Neural crest cell (in vitro differentiated cells): ENCODE results near the gene DOCK3. TPM values are rescaled to one million over a fixed set of nuclear protein-coding genes. Genes with fewer than 3 reads are reported as not detected.

ENCODE experiments used
- DNase-seq: peaks from one replicate; pipeline ENCODE4 v3.0.0; 2021; ENCODE audit warnings: low read depth, mixed read lengths, low spot score
- H3K27ac Mint-ChIP-seq: one replicate; pipeline ENCODE4 v1.8.0; 2021; ENCODE audit warnings: mild to moderate bottlenecking, mixed read lengths; ENCODE audit not compliant: unreplicated experiment
- H3K27me3 Mint-ChIP-seq: 2 replicates; pipeline ENCODE4 v1.8.0; 2021; ENCODE audit warnings: low read depth, mild to moderate bottlenecking, mixed read lengths
- H3K36me3 Mint-ChIP-seq: 2 replicates; pipeline ENCODE4 v1.8.0; 2021; ENCODE audit warnings: low read depth, mild to moderate bottlenecking, mixed read lengths
- H3K4me1 Mint-ChIP-seq: 2 replicates; pipeline ENCODE4 v1.8.0; 2021; ENCODE audit warnings: mixed read lengths
- H3K4me3 Mint-ChIP-seq: one replicate; pipeline ENCODE4 v1.8.0; 2021; ENCODE audit warnings: mild to moderate bottlenecking, mixed read lengths
- H3K9me3 Mint-ChIP-seq: 2 replicates; pipeline ENCODE4 v1.8.0; 2021; ENCODE audit warnings: mixed read lengths
- total RNA-seq: library from RNA; stranded (reverse); gene quantifications from 2 replicates; pipeline ENCODE4 v1.2.1, GENCODE V29; 2021
- TF ChIP-seq, protein P1 (sequence below): fragments of 200-600 bp; sonication (generic); conservative IDR thresholded peaks from 2 replicates; pipeline ENCODE4 v1.5.0; 2021; ENCODE audit warnings: antibody characterized with exemption, mild to moderate bottlenecking

DOCK3 gene
- total RNA-seq, 1 donor from 2014 or later = 5.0 TPM

GRCh38 chr3:51373658-51374421 lies 699.1 kb downstream of the DOCK3 start:
- Mint-ChIP-seq H3K4me1 (no peaks in the 10 kb centered on the region), H3K4me3 (no peak overlapping the region), H3K27me3 (no peaks in the 10 kb centered on the region), H3K9me3 (no peaks in the 10 kb centered on the region), H3K36me3 (no peaks in the 10 kb centered on the region), H3K27ac (no peak overlapping the region)
- TF ChIP-seq, protein P1, sequence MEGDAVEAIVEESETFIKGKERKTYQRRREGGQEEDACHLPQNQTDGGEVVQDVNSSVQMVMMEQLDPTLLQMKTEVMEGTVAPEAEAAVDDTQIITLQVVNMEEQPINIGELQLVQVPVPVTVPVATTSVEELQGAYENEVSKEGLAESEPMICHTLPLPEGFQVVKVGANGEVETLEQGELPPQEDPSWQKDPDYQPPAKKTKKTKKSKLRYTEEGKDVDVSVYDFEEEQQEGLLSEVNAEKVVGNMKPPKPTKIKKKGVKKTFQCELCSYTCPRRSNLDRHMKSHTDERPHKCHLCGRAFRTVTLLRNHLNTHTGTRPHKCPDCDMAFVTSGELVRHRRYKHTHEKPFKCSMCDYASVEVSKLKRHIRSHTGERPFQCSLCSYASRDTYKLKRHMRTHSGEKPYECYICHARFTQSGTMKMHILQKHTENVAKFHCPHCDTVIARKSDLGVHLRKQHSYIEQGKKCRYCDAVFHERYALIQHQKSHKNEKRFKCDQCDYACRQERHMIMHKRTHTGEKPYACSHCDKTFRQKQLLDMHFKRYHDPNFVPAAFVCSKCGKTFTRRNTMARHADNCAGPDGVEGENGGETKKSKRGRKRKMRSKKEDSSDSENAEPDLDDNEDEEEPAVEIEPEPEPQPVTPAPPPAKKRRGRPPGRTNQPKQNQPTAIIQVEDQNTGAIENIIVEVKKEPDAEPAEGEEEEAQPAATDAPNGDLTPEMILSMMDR = no peak
- DNase-seq = no peak

GRCh38 chr3:51374456-51374855 lies 699.7 kb downstream of the DOCK3 start:
- no peaks in the 10 kb centered on the region for H3K27me3 Mint-ChIP-seq
- no peaks in the 10 kb centered on the region for H3K9me3 Mint-ChIP-seq

GRCh38 chr3:51375136-51375535 lies 700.4 kb downstream of the DOCK3 start:
- Mint-ChIP-seq H3K27ac (no peak overlapping the region), H3K4me1 (no peaks in the 10 kb centered on the region), H3K27me3 (no peaks in the 10 kb centered on the region), H3K36me3 (no peaks in the 10 kb centered on the region), H3K4me3 (no peak overlapping the region), H3K9me3 (no peaks in the 10 kb centered on the region)
- no peak for DNase-seq
- TF ChIP-seq, protein P1 = no peak

More at GRCh38 chr3:51374456-51374855, 699.7 kb downstream of the DOCK3 start:
- TF ChIP-seq, protein P1 = no peak
- Mint-ChIP-seq H3K36me3 (no peaks in the 10 kb centered on the region), H3K27ac (no peak overlapping the region), H3K4me1 (no peaks in the 10 kb centered on the region), H3K4me3 (no peak overlapping the region)
- no peak for DNase-seq

- Mint-ChIP-seq H3K4me3 (no peak overlapping the region), H3K9me3 (no peaks in the 10 kb centered on the region), H3K27ac (peak overlapping the region; percentile 73), H3K4me1 (no peaks in the 10 kb centered on the region), H3K27me3 (no peaks in the 10 kb centered on the region), H3K36me3 (no peaks in the 10 kb centered on the region)
- TF ChIP-seq, protein P1 = no peak
- DNase-seq = no peak
Measured at GRCh38 chr3:51375571-51375970, 700.8 kb downstream of the DOCK3 start.

- no peak overlapping the region for H3K27ac Mint-ChIP-seq
- no peak for DNase-seq
- no peak overlapping the region for H3K4me3 Mint-ChIP-seq
- H3K36me3 Mint-ChIP-seq = no peaks in the 10 kb centered on the region
- peaks cover 1% of the 10 kb centered on the region for H3K4me1 Mint-ChIP-seq
- H3K9me3 Mint-ChIP-seq = no peaks in the 10 kb centered on the region
- TF ChIP-seq, protein P1 = no peak
- no peaks in the 10 kb centered on the region for H3K27me3 Mint-ChIP-seq
Measured at GRCh38 chr3:51378065-51378464, 703.3 kb downstream of the DOCK3 start.
